ENCODE measurements around the gene DHRS2.

- TF ChIP-seq CTCF (IDR thresholded peaks at IDR 0.05; ENCODE audit: insufficient read depth, low read length, poor library complexity, severe bottlenecking) (no peak), EZH2phosphoT487 (conservative IDR thresholded peaks at IDR 0.05; ENCODE audit: low read length) (no peak)
Observed at GRCh38 chr14:23623962-23624361, 12.2 kb upstream of the DHRS2 start.

Measured in SU-DHL-6 (cell line).